ENCODE measurements around the gene SLX9.

Gene SLX9

GRCh38 chr21:45026066-45026745, 86.4 kb downstream of the SLX9 start:
- TF ChIP-seq, protein P1, sequence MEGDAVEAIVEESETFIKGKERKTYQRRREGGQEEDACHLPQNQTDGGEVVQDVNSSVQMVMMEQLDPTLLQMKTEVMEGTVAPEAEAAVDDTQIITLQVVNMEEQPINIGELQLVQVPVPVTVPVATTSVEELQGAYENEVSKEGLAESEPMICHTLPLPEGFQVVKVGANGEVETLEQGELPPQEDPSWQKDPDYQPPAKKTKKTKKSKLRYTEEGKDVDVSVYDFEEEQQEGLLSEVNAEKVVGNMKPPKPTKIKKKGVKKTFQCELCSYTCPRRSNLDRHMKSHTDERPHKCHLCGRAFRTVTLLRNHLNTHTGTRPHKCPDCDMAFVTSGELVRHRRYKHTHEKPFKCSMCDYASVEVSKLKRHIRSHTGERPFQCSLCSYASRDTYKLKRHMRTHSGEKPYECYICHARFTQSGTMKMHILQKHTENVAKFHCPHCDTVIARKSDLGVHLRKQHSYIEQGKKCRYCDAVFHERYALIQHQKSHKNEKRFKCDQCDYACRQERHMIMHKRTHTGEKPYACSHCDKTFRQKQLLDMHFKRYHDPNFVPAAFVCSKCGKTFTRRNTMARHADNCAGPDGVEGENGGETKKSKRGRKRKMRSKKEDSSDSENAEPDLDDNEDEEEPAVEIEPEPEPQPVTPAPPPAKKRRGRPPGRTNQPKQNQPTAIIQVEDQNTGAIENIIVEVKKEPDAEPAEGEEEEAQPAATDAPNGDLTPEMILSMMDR (IDR thresholded peaks at IDR 0.05; ENCODE audit: borderline replicate concordance, insufficient read depth, low read depth, low read length): no peak
- no peak overlapping the region for H3K4me3 ChIP-seq (ENCODE audit: low read depth, low read length)

Measured in GM12875 (cell line).